GM21367 (cell line): ENCODE measurements around the gene ZIC1.

ENCODE experiments used
- ATAC-seq: cut with Tn5 transposase; IDR thresholded peaks from one replicate; pipeline ENCODE4 v1.9.1; 2021; ENCODE audit not compliant: unreplicated experiment

ZIC1 gene

GRCh38 chr3:147395899-147396711 is 13.1 kb upstream of the ZIC1 start:
- ATAC-seq, result no peak

GRCh38 chr3:147396712-147397046 is 12.5 kb upstream of the ZIC1 start:
- no peak for ATAC-seq

GRCh38 chr3:147397155-147397874 is 11.8 kb upstream of the ZIC1 start:
- no peak for ATAC-seq

- no peak for ATAC-seq
Observed at GRCh38 chr3:147397875-147398812, 11.0 kb upstream of the ZIC1 start.

GRCh38 chr3:147398813-147399534 is 10.2 kb upstream of the ZIC1 start:
- ATAC-seq, result no peak

GRCh38 chr3:147400111-147400510 is 9.1 kb upstream of the ZIC1 start:
- no peak for ATAC-seq

GRCh38 chr3:147400999-147401398 is 8.2 kb upstream of the ZIC1 start:
- no peak for ATAC-seq

- ATAC-seq, result no peak
Observed at GRCh38 chr3:147401421-147401820, 7.7 kb upstream of the ZIC1 start.

- ATAC-seq, result no peak
Observed at GRCh38 chr3:147402159-147402558, 7.0 kb upstream of the ZIC1 start.

- no peak for ATAC-seq
Observed at GRCh38 chr3:147403511-147403910, 5.7 kb upstream of the ZIC1 start.

GRCh38 chr3:147404000-147404799 is 5.0 kb upstream of the ZIC1 start:
- ATAC-seq, result no peak

- ATAC-seq, result no peak
Observed at GRCh38 chr3:147404800-147405230, 4.3 kb upstream of the ZIC1 start.

GRCh38 chr3:147405231-147406027 is 3.7 kb upstream of the ZIC1 start:
- no peak for ATAC-seq

- ATAC-seq, result no peak
Observed at GRCh38 chr3:147406028-147406931, 2.9 kb upstream of the ZIC1 start, which contains the start of gene ZIC4. ZIC4 (minus strand) TSS chr3:147406543; CDS start chr3:147402797, 3,746 bp downstream.

GRCh38 chr3:147407114-147407497 is 2.1 kb upstream of the ZIC1 start:
- no peak for ATAC-seq

GRCh38 chr3:147407498-147408187 is 1.5 kb upstream of the ZIC1 start:
- no peak for ATAC-seq
